ENCODE measurements around the gene AKR1E2.

Gene AKR1E2

DNA sequence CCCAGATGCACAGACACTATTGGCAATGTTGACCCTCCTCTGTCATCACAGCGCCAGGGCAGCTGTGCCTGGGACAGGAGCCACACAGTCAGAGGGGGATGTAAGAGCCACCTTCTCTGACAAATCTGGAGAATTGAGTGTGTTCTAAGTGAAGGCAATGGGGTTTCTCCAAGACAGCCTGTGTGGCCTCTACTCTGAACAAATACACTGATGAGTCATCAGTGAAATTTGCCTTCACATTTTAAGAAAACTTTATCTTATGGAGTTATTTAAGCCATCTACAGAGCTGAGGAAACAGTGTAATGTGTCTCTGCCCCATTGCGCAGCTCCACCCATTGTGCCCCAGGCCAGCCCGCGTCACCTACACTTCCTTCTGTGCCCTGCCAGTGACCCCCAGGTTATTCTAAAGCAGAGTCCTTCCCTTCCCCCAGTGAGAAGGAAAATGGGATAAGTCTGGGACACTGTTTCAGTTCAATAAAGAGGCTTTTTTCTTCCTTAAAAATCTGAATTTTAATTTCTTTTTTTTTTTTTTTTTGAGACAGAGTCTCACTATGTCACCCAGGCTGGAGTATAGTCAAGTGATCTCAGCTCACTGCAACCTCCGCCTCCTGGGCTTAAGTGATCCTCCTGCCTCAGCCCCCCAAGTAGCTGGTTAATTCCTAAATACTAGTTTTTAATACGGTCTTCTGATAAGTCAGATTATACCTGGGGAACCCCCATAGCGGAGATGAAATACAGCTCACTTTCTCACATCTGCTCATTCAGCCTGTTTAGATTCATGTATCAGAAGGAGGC lies 21.8 kb downstream of the AKR1E2 start:
- DNase-seq: no peak

DNA sequence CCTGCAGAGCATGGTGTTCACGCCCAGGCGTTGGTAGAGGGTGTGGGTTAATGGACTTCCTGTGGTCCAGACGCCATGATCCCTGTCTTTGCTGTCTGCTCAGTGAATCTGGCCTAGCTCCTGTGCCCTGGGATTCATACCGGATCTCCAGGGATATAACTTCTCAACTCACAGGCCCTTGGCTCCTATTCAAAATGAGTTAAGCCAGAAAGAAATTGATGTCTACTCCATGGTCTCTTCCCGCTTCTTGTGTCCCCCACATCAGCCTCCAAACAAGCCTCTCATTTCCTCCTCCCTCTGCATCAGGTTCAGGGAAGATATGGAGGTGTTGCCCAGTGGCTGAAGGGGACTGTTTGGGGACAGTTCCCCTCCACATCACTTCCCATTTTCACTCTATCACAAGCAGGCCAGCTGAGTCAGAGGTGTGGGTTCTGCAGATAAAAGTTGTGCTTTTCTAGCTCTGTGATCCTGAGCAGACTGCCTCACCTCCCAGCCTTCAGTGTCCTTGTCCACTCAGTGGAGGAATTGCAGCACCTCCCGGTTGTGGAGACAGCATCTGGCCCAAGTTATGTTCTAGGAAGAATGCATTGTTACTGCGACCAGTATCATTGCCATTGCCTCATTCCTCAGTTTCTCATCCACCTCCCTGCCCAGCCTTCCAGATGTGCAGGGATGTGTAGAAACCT lies 22.5 kb downstream of the AKR1E2 start:
- DNase-seq: peak; percentile 32

GRCh38 chr10:4849042-4849402 lies 23.0 kb downstream of the AKR1E2 start:
- DNase-seq: no peak

DNA sequence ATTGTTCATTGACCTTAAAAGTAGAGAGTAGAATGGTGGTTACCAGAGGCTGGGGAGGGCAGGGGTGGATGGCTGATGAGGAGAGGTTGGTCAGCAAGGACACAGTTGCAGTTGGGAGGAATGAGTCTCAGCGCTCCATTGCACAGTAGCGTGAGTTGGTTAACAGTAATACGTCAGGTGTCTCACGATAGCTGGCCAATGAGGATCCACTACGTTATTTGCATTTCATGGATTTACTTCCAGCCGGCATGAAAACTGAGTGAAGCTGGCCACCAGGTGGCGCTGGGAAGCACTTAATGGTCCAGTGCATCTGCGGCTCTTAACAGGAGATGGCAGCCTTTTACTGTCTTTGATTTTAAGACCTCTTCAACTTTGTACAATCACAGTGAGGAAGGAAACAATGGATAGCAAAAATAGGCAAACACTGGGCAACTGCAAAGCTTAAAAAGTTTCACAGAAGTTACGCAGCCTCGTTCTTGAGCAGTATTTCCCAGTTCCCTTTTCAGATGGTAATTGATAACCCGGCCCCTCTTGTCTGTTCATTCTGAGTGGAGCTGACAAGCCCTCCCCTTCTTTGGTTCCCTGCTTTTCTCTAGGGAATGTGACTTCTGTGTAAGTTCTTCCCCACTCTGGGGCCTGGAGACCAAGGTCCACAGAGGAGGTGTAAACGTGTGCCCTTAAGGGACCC lies 23.7 kb downstream of the AKR1E2 start:
- peak; percentile 80 for DNase-seq

- no peak for DNase-seq
Measured at GRCh38 chr10:4850397-4850796, 24.4 kb downstream of the AKR1E2 start.

DNA sequence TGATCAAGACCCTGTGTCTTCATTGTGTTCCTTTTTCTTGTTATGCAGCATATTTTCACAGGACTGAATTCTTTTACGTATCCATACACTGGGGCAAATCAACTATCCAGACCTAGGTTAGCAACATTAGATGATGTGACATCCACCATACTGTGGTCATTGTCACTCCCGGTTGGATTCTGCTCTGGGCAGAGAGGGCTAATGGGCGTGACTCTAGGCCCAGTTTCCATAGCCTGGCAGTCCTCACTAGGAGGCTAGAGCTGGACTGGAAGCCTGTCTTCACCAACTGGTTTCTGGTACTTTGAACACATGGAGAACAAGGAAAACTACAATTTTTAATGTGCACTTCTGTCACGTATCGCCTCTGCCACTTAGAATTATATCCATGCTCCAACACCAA lies 25.2 kb downstream of the AKR1E2 start:
- no peak for DNase-seq

- no peak for DNase-seq
Measured at GRCh38 chr10:4851846-4852245, 25.8 kb downstream of the AKR1E2 start.

- DNase-seq: no peak
Measured at GRCh38 chr10:4865945-4866661, 40.1 kb downstream of the AKR1E2 start.

- DNase-seq: no peak
Measured at GRCh38 chr10:4867109-4867519, 41.1 kb downstream of the AKR1E2 start.

DNA sequence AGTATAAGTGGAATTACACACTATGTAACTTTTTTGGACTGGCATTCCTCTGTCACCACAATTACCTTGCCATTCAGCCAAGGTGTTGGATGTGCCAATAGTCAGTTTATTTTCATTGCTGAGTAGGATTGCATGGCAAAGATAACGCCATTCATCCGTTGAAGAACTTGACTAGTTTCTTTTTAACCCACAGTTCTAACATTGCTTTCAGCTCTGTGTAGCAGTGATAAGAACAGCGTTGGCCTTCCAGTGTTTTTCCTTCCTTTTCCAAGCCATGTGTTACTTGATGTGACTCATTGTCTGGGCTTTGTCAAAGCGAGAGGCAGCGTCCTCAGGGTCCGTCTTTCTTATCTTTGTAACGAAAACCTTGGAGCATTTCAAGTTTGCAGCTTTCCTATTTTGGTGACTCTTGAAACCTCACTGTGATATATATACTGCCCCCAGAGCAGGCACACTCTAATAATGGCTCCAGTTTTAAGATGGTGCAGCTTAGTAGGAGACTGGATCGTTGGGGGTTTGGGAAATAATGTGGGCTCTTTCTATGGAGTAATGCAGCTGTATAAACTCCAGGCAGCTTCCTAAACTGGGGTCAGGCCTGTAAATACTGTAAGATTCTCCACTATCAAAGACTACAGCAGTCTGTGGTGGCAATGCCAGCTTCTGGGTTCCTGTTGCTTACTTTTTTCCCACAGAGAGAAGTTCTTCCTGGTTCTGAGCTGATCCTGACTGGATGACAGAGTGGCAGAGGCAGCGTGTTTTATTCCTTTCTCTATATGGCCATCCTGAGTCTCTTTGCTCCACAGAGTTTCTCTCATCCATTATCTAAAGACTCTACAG lies 41.7 kb downstream of the AKR1E2 start:
- no peak for DNase-seq

- no peak for DNase-seq
Measured at GRCh38 chr10:4868357-4868657, 42.3 kb downstream of the AKR1E2 start.

DNA sequence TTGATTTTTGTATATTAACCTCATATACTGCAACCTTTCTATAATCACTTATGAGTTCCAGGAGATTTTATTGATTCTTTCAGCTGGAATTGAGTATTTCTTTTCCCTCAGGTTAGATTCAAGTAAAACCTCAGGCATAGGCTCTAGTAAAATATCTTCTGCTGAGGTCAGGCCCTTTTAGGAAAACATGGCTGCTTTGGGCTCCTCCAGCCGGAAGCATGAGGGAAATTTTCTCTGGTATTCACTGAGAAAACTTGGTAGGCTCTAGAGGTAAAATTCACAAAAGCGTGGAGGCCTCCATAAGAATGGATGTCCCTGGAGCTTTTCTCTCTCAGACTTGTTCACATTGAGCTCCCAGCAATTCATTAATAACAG lies 56.7 kb downstream of the AKR1E2 start:
- DNase-seq: no peak

DNA sequence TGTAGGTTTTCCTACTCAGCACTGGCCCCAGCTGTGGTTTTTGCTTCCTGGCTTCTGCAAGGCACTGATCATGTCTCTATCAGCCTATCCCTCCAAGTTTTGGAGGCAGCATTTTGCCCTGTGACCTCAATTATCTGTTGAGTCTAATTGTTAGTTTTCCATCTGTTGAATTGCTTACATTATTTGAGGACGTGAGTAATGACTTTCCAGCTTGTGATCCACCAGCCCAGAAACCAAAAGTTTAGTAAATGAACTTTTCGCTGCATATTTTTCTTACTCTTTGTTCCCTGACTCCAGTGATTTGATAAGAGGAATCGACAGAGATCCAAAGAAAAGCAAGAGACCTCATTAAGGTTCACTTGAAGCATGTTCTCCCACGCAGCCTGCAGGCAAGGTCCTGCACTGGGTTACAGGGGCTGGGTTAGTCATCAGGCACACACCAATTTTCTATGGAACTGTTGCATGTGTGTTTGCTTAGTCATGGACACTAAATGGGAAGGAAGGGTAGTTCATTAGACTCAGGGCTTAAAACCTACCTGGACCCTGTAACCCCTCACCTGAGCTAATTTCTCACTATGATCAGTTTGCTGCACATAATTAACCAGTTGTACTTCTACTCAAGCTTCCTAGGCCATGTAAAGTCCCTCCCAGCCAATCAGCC lies 57.2 kb downstream of the AKR1E2 start:
- DNase-seq: no peak

- DNase-seq: no peak
Measured at GRCh38 chr10:4885162-4885561, 59.2 kb downstream of the AKR1E2 start.

GRCh38 chr10:4887501-4887900 lies 61.5 kb downstream of the AKR1E2 start:
- no peak for DNase-seq

- DNase-seq: no peak
Measured at GRCh38 chr10:4888236-4888635, 62.2 kb downstream of the AKR1E2 start.

GRCh38 chr10:4889959-4890358 lies 64.0 kb downstream of the AKR1E2 start:
- DNase-seq: no peak

DNA sequence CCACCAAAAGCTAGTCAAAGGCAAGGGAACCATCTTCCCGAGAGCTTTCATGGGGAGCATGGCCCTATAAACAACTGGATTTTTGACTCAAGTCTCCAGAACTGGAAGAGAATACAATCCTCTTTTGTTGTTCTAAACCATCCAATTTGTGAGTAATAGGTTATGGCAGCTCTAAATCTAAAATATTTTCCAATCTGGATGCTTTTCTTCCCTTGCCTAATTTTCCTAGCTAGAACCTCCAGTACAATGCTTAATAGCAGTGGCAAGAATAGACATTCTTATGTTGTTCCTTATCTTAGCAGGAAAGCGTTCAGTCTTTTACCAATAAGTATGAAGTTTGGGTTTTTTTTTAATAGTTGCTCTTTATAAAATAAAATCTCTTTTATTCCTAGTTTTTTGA lies 66.7 kb downstream of the AKR1E2 start:
- no peak for DNase-seq

DNA sequence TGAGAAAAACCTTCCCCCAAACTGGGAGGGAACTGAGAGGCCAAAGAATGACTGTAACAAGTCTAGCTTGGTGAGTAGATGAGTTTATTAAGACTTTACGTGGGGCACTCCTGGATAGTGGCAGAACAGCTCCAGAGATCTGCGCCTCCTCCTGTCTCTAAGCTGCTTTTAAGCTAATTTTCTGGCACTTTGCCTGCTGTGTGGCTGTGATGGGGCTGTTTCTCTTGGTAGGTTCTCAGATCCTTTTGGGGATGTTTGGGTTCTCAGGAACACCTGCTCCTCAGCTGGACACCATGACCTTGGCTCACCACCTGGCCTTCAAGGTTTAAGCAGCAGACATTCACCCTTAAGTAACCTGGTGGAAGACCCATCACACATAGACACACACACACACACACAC lies 68.3 kb downstream of the AKR1E2 start:
- DNase-seq: no peak
